ENCODE data around the gene MACF1.

MACF1 gene

DNA sequence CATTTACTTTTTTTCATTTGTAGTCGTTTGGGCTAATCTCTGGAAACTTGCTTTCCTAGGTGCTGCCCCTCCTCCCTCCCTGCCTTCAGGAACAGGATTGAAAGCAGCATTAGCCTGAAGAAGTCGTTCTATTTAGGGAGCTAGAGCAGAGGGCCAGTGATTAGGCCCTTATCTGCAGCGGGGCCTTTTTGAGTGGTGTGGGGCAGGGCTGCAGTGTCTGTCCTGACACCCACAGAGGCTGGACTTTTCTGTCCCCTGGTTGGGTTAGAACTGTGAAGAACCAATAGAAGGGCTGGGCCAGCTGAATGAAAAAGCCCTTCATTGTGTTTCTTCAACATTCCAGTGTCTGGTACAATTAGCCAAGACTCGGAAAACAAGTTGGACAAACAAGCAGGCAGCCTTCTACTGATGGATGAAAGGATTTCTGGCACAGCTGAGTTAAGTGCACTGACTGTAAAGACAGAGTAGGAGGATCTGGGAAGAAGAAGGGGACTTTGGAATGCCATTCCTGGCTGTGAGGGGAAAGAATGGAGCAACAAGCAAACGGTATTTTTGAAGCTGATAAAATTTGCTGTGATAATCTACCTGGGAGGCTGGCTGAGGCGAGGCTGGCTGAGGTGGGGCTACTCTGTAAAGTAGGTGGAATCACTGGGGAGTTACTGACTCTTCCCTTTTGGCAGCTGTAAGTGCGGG lies 9.7 kb downstream of the MACF1 start:
- no peak for DNase-seq

DNA sequence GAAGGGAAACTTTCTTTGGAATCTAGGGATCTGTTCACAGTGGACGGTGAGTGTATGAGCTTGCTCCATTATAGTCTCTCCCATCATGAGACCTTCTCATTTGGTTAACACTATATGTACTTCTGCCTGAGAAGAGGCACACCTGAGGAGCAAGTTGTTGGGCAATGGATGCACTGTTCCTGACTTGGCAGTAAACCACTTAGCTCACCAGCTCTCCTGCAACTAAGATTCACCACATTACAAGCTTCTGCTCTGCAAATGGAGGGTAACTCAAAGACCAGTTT lies 10.2 kb downstream of the MACF1 start:
- no peak for DNase-seq

DNA sequence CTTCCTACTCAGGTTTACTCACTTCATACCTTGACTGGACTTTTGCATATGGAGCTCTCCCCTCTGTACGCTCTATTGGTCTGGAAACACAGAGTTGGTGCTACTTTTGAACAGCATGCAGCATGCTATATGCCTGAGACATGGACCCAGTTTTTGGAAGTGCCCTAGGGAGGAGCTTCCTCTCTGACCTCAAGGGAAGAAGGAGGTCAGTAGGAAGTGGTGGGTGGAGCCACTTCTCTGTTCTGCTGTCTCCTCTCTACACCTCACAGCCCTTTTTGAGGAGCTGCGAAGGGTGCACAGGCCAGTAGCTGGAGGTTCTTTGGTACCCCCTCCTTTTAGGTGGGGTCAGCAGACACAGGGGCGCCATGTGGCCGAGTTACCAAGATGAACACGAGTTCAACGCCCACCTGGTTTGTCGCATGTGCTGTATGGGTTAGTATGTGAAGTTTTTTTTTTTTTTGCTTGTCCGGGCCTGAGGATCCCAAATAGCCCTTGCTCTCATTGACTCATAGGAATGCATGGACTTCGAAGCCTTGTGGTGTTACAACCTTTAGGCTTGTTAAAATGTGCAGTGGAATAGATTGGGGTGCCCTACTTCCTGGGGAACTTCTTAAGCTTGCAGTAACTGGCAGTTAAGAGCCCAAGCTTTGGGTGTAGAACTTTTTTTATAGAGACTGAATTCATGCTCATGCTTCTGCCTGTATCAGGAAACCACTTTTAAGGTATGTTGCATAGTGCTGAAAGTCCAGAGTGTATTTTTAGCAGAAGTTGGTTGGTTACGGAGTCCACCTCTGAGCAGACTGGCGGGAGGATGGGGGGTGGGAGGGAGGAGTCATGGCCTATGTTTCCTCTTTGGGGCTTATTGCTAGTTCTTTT lies 10.7 kb downstream of the MACF1 start:
- DNase-seq: peak; percentile 80 to 86

DNA sequence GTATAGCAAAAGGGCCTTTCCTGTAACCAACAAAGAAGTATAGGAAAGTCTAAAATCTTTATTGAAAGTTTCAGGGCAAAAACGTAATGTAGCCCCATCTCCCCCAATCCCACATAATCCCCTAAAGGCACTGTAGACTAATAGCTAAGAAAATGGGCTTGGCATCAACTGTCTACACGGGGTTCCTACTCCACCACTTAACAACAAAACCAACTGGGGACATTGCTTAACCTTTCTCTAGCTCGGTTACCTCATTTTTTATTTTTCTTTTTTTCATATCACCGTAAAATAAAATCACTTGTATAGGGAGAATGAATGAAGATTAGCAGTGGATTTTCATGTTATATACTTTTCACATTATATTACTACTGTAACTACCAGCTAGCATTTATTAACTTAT lies 12.3 kb downstream of the MACF1 start:
- DNase-seq: peak; percentile 31 to 44

DNA sequence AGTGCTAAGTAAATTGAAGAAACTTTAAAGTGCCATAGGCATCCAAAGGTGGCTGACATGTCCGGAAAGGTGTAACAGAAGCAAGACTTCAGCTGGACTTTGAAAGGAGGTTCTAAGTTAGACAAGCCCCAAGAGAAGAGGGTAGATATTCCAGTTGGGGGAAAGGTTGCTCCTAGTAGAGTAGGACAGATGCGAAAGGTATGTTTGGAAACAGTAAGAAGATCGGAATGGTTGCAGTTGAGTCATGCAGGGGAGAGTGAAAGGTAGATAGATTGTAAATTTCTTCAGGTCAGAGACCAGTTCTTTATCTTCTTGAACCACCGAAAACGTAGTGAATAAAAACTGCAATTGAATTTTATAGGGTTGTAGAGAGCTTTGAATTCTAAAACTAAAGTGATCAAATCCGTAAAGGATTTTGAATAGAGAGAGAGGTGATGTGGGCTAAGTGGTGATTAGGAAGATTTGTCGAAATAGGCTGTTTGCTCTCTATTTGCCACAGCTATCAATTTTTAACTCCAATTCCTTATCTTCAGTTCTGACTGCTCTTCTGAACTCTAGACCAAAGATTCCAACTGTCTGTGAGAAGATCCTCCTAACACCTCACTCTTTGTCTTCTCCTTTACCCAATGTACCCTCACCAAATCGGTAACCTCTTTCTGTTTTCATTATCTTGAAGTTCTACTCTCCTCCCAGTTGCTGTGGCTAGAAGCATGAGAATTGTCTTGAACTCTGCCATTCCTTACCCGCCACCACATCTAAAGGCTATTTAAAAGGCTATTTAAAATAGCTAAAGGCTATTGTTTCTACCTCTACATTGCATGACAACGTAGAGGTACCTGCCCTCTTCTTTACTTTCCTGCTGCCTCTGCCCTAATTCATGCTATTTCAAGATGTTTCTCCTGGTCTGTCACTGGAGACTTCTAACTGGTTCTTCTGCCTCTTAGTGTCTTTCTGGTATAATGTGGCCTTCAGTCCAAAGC lies 16.7 kb downstream of the MACF1 start:
- no peak for DNase-seq

DNA sequence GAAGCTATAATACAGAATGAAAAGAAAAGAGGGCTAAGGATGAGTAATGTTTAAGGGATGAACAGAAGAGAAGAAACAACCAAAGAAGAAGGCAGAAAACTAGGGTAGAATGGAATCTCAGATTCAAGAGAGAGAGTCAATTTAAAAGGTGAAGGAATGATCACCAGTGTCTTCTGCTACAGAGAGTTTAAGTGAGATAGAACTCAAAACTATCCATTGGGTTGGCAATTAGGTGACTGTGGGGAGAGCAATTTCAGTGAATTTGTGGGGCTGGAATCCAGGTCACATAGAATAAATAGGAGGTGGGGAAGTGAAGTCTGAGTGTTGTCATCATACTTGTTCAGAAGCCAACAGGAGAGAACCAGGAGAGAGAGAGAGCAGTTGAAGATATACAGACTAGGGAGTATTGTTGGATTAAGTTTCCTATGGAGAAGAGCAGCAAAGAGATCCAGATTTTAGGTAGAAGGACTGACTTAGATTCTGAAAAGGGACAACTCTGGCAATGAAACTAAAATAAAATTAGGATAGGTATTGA lies 19.9 kb downstream of the MACF1 start:
- DNase-seq: no peak

DNA sequence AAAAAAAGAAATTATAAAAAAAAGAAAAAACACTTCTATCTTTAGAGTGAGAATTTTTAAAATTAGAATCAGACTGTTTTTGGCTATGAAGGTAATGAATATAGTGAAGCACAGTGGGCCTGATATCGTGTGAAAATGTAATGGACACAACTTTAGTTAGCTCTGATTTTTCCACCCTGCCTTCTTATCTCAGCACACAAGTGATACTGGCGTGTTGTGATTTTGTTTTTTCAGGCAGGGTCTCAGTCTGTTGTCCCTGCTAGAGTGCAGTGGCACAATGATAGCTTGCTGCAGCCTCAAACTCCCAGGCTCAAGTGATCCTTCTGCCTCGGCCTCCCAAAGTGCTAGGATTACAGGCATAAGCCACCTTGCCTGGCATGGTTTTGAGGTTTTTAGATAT lies 22.3 kb downstream of the MACF1 start:
- no peak for DNase-seq

DNA sequence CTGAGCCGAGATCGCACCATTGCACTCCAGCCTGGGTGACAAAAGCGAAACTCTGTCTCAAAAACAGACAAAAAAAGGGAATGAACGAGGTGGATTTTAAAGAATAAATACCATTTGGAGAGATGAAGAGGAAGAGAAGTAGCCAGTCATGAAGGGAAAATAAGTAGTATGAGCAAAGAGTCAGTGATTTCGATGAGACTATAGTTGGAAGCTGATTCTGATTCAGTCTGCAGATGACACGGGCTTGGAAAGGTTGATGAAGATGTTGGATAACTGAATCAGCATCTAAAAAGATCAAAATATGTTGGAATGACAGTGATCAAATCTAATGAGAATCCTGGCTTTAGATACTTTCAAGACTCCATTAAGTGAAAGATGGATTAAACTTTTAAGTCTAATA lies 23.8 kb downstream of the MACF1 start:
- DNase-seq: no peak

DNA sequence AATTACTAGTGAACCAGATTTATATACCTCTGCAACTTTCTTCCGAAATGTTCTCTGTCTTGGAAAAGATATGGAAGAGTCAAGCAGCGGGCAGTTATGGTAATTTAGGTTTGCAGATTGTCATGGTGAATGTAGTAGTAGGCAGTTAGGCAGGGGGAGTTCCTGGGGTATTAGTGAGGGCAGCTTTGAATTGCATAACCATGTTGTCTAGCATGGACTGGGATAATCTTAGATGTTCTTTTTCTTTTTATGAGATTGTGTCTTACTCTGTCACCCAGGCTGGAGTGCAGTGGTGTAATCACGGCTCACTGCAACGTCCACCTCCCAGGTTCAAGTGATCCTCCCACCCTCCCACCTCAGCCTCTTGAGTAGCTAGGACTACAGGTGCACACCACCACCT lies 25.0 kb downstream of the MACF1 start:
- no peak for DNase-seq

DNA sequence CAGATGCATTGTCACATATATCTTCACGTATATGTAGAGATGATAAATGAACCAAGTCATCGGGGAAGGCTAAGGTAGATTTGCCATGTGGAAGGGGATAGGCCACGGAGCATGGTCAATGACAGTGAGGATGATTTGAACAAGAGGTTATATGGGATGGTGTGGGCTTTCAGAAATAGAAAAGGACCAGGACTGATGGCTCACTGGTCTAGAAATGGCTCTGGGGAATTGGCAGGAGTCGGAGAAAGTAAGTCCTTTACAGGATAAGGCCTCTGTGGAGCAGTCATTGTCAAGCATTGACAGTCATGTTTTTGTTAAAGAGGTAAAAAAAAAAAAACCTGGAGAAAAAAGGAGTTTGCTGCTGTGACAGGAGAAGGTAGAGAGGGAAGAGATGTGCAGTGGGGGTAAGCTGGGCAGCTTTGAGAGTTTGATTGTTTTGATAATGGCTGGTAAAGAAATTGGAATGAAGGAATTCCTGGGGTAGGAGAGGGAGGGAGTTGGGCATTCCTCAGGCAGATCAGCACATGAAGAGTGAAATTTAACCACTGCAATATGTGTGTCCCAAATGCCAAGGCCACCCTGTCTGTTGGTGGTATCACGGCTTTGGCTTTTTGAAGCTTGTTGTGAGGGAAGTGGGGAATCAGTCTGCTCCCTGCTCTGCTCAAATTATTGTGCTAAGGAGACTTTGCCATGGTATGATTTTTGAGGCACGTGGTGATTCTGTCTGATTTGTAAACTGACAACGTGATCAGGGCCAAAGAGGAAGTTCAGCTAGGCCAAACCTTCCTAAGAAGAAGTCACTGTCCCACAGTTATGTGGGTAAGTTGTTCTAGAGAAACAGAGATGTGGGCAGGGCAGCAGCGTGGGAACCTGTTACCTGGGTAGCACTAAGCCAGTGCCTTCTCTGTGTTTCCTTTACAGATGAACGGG lies 26.0 kb downstream of the MACF1 start:
- DNase-seq: peak; percentile 80 to 84

DNA sequence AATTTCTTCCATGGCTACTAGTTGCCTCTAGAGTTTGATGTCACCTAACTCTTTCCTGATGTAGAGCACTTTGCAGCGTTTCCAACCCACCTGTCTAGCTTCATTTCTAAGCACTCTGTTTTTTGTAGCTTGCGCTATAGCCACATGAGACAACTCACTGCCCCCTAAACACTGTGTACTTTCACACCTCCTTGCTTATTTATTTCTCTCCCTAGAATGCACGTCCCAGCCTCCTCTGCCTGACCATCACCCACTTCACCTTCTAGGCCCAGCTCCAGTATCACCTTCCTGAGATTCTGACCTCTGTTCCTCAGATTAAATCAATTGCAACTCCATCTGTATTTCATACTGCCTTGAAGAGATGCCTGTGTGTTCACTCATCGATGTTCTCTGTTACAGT lies 32.5 kb downstream of the MACF1 start:
- DNase-seq: no peak

DNA sequence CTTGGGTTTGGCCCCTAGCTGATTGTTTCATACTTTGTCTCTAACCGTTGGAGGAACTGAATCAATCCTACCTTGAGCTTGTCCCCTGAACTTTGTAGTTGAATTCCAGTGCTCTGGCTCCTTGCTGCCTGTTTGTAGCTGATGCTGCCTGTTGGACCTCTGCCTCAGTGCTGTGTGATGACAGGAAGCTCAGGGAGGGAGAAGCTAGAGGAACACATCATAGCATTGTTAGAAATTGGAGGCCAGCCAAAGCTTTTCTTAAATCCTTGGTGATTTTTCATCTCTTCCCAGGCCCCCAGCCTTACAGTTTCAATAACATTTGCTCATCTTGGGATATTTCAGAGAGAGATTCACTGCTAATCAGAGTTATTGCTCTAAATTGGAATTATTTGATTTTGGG lies 34.0 kb downstream of the MACF1 start:
- DNase-seq: no peak

DNA sequence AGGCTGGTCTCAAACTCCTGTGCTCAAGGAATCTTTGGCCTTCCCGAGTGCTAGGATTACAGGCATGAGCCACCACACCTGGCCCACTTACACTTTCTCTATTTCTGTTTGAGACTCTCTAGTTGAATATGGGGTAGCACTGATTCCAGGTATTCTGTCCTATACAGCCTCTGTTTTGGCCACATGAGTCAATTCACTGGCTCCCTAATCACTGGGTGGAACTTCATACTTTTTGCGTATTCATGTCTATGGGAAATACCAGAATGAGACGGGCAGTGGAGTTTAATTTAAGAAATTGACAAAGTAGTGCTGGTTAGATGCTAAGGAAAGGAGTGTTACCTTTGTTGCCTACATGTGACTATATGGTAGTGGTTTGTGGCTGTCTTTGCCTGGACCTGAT lies 35.5 kb downstream of the MACF1 start:
- DNase-seq: no peak

DNA sequence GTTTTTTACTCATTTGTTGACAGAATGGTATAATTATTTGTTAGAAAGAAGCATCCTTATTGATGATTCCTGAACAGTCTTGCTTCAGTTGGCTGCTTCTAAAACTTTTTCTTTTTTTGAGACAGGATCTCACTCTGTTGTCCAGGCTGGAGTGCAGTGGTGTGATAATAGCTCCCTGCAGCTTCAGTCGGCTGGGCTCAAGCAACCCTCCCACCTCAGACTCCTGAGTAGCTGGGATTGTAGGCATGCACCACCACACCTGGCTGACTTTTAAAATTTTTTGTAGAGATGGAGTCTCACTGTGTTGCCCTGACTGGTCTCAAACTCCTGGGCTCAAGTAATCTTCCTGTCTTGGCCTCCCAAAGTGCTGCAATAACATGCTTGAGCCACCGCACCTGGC lies 38.8 kb downstream of the MACF1 start:
- no peak for DNase-seq

DNA sequence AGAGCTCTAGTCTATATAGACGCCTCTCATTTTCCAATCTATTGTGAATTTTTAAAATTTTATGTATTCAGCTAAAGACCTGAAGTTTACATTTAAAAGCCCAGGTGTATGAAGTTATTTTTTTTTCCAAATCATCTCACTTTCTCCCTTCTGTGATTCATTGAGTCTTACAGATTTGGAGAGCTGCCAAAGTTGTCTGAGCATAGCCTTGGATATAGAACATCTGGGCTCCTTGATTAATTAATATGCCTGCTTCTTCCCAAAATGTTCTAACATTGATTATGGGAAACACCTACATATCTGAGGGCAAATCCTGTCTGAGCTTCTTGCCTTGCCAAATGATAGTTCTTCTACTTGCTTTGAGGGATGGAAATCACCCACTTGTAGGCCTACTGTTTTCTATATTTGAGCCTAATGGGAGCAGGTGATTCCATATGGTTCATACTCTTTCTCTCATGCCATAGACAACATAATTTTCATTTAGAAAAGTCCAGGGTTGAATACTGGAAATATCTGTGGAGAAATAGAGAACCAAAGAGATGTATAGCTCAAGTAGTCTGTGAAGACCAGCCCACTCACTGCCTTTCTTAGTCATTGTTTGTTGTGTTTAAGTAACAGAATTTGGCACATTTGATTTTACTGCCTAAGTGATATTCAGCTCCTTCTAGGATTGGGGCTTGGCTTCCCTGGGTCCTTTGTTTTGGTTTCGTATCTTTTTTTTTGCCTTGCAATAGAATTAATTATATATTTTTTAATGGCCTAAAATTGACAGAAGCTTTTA lies 46.2 kb downstream of the MACF1 start:
- peak; percentile 45 to 61 for DNase-seq

DNA sequence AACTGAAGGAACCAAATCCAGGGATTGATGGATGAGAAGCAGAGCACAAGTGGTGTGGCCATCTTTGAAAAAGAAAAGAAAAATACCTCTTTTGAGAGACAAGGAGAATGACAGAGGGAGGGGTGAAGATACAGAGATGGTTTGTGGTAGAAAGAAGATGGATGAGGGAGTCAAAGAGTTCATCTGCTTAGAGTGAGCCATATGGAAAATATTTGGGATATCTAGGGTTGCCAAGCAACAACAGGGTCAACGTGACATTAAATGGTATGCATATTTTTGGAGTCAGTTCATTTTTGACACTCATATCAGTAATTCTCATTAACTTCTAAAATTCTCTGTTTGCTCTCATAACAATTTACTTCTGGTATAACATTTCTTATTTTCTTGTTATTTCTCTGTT lies 50.7 kb downstream of the MACF1 start:
- DNase-seq: no peak

DNA sequence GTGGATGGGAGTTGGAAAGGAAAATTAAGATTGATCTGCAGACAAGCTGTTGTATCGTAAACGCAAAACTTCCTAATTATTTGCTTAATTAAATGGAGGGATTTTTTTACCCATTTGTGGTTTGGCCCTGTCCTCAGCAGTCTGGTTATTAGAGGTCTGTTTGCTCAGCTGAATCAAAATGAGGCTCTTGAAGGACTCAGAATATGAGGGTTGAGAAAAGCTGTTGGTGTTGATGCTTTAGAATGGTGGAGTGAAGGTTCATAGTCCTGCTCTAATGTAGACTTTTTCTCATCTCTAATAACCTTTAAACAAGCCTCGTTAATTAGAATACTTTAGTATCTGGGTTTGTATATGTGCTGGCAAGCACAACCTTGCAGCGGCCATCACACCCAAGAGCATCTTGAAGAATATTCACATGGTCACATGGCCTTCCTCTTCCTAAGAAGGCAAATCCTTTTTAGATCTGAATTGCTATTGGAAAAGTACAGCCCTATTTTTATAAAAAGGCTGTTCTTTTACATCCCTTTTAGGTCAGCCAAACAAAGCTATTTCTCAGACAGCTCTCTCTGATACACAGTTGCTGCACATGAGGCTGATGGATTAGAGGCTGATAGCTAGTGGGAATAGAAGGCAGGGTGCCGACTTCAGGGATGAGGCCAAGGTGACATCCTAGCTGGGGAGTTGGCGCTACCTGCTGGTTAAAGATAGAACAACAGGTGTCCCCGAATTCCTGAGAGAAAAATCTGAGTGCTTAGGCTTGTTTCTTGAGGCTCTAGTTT lies 53.8 kb downstream of the MACF1 start:
- DNase-seq: peak; percentile 33 to 83

DNA sequence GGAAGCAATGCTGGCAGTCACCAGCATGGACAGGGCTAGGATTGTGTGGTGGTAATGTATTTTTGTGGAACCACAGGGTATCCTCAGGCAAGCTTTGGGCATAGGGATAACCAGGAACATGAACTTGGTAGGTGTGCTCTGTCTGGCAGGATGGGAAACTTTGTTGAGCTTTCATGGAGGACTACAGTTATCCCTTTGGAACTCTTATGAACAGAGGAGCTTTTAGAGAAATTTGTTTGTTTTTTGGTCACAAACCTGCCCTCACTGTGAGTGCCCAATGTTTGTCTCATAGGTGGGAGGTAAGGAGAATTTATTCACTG lies 54.4 kb downstream of the MACF1 start:
- DNase-seq: no peak

DNA sequence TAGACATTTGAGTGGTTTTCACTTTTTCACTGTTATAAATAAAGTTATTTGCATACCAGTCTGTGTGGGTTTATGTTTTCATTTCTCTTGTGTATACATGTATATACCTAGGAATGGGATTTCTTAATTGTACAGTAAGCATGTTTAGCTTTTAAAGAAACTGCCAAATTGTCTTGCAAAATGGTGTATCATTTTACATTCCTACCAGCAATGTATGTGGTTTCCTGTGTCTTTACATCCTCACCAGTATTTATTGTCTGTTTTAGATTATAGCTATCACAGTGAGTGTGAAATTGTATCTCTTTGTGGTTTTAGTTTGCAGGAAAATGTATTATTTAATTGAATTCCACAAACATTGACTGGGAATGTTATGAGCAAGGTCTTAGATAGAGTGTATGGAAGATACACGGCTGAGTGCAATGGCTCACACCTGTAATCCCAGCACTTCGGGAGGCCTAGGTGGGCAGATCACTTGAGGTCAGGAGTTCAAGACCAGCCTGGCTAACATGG lies 57.3 kb downstream of the MACF1 start:
- no peak for DNase-seq

DNA sequence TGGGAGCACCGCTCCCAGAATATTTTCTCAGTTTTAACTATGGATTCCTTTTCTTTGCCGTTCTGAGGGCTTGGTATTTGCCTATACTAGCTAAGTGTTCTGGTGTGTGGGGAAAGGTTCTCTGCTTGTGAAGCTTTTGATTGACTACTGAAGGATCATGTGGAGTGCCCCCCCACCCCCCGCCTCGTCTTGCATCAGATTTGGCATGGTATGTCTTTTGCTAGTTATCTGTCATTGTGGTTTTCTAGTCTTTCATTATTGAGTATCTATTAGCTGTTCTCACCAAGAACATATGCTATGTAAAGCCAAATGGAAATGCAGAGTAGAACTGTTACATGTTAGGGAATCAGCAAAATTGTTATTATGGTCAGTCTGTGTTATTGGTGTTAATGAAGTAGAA lies 58.3 kb downstream of the MACF1 start:
- no peak for DNase-seq
